ENCODE results near the gene SV2A.

The SV2A gene

DNA sequence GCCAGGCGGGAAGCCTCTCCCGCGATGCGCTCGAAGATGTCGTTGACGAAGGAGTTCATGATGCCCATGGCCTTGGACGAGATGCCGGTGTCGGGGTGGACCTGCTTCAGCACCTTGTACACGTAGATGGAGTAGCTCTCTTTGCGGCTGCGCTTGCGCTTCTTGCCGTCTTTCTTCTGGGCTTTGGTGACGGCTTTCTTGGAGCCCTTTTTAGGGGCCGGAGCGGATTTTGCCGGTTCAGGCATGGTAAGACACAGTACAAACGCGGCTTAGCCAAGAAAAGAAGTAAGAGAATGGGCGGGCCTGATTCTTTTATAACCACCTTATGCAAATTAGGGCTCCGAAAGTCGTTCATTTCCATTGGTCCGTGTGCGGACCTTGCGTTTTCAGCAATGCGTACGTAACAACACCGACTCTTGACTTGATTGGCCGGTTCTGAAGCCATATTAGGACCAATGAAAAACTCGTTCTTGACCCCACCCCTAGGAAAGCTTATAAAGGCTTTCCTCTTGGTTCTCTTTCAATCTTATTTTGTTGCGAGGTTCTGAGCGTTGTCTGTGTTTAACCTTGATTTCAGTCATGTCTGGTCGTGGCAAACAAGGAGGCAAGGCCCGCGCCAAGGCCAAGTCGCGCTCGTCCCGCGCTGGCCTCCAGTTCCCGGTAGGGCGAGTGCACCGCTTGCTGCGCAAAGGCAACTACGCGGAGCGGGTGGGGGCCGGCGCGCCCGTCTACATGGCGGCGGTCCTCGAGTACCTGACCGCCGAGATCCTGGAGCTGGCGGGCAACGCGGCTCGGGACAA, 31.0 kb downstream of the SV2A start:
- Histone ChIP-seq H3K4me3 (ENCODE audit: low read depth, low read length) (peak overlapping the region; percentile 64), H3K27ac (ENCODE audit: extremely low read depth, low read depth, low read length) (peak overlapping the region; percentile 68), H3K4me1 (ENCODE audit: control insufficient read depth, insufficient read depth, low read length) (0 out of 2 replicates have a peak, but pooled peaks cover 2% of the 10 kb centered on the region), H3K9me3 (ENCODE audit: control insufficient read depth, insufficient read depth, low read depth, low read length) (no peaks in the 10 kb centered on the region), H3K36me3 (ENCODE audit: control insufficient read depth in 2 of 2, insufficient read depth in 1 of 2, low read length in 2 of 2) (no peaks in the 10 kb centered on the region)
- ChIA-PET CTCF (interaction anchor here (0.6 to 2.4 kb wide), 5 partner anchors 119 to 301 kb away, joined by 3 to 14 read pairs (median 4); no protein-coding TSS in a partner anchor), POLR2A (interaction anchor here (0.6 to 4.0 kb wide), 24 partner anchors 10 to 1135 kb away, joined by 3 to 48 read pairs (median 6); partner anchors contain the start of genes APH1A, BOLA1, MTMR11 and SF3B4)
- peak; percentile 88 for TF ChIP-seq ZNF335 (tag by site-specific recombination; conservative IDR thresholded peaks at IDR 0.05)
- TF ChIP-seq, protein P1, sequence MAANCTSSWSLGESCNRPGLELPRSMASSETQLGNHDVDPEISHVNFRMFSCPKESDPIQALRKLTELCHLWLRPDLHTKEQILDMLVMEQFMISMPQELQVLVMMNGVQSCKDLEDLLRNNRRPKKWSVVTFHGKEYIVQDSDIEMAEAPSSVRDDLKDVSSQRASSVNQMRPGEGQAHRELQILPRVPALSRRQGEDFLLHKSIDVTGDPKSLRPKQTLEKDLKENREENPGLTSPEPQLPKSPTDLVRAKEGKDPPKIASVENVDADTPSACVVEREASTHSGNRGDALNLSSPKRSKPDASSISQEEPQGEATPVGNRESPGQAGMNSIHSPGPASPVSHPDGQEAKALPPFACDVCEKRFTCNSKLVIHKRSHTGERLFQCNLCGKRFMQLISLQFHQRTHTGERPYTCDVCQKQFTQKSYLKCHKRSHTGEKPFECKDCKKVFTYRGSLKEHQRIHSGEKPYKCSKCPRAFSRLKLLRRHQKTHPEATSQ (tag by site-specific recombination; IDR thresholded peaks at IDR 0.05) = 0 out of 2 replicates have a peak, but pooled peaks have one; percentile 66
- TF ChIP-seq ZNF391 (tag by site-specific recombination; IDR thresholded peaks at IDR 0.05; ENCODE audit: borderline replicate concordance, low read depth) = peak; percentile 86
- TF ChIP-seq, protein P2, sequence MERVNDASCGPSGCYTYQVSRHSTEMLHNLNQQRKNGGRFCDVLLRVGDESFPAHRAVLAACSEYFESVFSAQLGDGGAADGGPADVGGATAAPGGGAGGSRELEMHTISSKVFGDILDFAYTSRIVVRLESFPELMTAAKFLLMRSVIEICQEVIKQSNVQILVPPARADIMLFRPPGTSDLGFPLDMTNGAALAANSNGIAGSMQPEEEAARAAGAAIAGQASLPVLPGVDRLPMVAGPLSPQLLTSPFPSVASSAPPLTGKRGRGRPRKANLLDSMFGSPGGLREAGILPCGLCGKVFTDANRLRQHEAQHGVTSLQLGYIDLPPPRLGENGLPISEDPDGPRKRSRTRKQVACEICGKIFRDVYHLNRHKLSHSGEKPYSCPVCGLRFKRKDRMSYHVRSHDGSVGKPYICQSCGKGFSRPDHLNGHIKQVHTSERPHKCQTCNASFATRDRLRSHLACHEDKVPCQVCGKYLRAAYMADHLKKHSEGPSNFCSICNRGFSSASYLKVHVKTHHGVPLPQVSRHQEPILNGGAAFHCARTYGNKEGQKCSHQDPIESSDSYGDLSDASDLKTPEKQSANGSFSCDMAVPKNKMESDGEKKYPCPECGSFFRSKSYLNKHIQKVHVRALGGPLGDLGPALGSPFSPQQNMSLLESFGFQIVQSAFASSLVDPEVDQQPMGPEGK (tag by site-specific recombination; IDR thresholded peaks at IDR 0.05) = peak; percentile 32; the same call in 1 of the 2 replicates
- TF ChIP-seq, protein P3, sequence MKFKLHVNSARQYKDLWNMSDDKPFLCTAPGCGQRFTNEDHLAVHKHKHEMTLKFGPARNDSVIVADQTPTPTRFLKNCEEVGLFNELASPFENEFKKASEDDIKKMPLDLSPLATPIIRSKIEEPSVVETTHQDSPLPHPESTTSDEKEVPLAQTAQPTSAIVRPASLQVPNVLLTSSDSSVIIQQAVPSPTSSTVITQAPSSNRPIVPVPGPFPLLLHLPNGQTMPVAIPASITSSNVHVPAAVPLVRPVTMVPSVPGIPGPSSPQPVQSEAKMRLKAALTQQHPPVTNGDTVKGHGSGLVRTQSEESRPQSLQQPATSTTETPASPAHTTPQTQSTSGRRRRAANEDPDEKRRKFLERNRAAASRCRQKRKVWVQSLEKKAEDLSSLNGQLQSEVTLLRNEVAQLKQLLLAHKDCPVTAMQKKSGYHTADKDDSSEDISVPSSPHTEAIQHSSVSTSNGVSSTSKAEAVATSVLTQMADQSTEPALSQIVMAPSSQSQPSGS (tag by site-specific recombination; IDR thresholded peaks at IDR 0.05; ENCODE audit: low read depth) = no peak; the same call in 1 of the 2 replicates
- TF ChIP-seq, protein P4, sequence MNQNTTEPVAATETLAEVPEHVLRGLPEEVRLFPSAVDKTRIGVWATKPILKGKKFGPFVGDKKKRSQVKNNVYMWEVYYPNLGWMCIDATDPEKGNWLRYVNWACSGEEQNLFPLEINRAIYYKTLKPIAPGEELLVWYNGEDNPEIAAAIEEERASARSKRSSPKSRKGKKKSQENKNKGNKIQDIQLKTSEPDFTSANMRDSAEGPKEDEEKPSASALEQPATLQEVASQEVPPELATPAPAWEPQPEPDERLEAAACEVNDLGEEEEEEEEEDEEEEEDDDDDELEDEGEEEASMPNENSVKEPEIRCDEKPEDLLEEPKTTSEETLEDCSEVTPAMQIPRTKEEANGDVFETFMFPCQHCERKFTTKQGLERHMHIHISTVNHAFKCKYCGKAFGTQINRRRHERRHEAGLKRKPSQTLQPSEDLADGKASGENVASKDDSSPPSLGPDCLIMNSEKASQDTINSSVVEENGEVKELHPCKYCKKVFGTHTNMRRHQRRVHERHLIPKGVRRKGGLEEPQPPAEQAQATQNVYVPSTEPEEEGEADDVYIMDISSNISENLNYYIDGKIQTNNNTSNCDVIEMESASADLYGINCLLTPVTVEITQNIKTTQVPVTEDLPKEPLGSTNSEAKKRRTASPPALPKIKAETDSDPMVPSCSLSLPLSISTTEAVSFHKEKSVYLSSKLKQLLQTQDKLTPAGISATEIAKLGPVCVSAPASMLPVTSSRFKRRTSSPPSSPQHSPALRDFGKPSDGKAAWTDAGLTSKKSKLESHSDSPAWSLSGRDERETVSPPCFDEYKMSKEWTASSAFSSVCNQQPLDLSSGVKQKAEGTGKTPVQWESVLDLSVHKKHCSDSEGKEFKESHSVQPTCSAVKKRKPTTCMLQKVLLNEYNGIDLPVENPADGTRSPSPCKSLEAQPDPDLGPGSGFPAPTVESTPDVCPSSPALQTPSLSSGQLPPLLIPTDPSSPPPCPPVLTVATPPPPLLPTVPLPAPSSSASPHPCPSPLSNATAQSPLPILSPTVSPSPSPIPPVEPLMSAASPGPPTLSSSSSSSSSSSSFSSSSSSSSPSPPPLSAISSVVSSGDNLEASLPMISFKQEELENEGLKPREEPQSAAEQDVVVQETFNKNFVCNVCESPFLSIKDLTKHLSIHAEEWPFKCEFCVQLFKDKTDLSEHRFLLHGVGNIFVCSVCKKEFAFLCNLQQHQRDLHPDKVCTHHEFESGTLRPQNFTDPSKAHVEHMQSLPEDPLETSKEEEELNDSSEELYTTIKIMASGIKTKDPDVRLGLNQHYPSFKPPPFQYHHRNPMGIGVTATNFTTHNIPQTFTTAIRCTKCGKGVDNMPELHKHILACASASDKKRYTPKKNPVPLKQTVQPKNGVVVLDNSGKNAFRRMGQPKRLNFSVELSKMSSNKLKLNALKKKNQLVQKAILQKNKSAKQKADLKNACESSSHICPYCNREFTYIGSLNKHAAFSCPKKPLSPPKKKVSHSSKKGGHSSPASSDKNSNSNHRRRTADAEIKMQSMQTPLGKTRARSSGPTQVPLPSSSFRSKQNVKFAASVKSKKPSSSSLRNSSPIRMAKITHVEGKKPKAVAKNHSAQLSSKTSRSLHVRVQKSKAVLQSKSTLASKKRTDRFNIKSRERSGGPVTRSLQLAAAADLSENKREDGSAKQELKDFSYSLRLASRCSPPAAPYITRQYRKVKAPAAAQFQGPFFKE (tag by site-specific recombination; IDR thresholded peaks at IDR 0.05; ENCODE audit: borderline replicate concordance) = 0 out of 2 replicates have a peak, but pooled peaks have one; percentile 72
- no peak for TF ChIP-seq ZNF112 (tag by site-specific recombination; IDR thresholded peaks at IDR 0.05)
- peak; percentile 99 for TF ChIP-seq KLF10 (tag by site-specific recombination; IDR thresholded peaks at IDR 0.05)
- TF ChIP-seq ZNF155 (tag by site-specific recombination; IDR thresholded peaks at IDR 0.05) = no peak
- no peak; the same call in 1 of the 2 replicates for TF ChIP-seq ZNF623 (tag by site-specific recombination; IDR thresholded peaks at IDR 0.05)
- no peak for TF ChIP-seq ZNF664 (tag by site-specific recombination; IDR thresholded peaks at IDR 0.05)
- TF ChIP-seq ZNF366 (tag by site-specific recombination; conservative IDR thresholded peaks at IDR 0.05) = peak; percentile 31; the same call in 1 of the 2 replicates
- TF ChIP-seq KLF1 (tag by site-specific recombination; IDR thresholded peaks at IDR 0.05) = peak; percentile 51; the same call in 1 of the 2 replicates
- peak; percentile 22; the same call in 1 of the 2 replicates for TF ChIP-seq ZFP41 (tag by site-specific recombination; IDR thresholded peaks at IDR 0.05; ENCODE audit: borderline replicate concordance)
- TF ChIP-seq GLI2 (tag by site-specific recombination; IDR thresholded peaks at IDR 0.05; ENCODE audit: borderline replicate concordance, low read depth) = no peak
- 0 out of 2 replicates have a peak, but pooled peaks have one; percentile 13 for TF ChIP-seq ZNF777 (tag by site-specific recombination; IDR thresholded peaks at IDR 0.05; ENCODE audit: borderline replicate concordance)
- TF ChIP-seq EGR2 (tag by site-specific recombination; IDR thresholded peaks at IDR 0.05; ENCODE audit: low read depth) = no peak
- no peak for TF ChIP-seq KLF7 (tag by site-specific recombination; IDR thresholded peaks at IDR 0.05; ENCODE audit: borderline replicate concordance)
- TF ChIP-seq BCL11B (tag by site-specific recombination; IDR thresholded peaks at IDR 0.05; ENCODE audit: low read depth) = peak; percentile 46; the same call in 1 of the 2 replicates
- TF ChIP-seq, protein P5, sequence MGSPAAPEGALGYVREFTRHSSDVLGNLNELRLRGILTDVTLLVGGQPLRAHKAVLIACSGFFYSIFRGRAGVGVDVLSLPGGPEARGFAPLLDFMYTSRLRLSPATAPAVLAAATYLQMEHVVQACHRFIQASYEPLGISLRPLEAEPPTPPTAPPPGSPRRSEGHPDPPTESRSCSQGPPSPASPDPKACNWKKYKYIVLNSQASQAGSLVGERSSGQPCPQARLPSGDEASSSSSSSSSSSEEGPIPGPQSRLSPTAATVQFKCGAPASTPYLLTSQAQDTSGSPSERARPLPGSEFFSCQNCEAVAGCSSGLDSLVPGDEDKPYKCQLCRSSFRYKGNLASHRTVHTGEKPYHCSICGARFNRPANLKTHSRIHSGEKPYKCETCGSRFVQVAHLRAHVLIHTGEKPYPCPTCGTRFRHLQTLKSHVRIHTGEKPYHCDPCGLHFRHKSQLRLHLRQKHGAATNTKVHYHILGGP (tag by site-specific recombination; IDR thresholded peaks at IDR 0.05) = no peak
- TF ChIP-seq SP2 (tag by site-specific recombination; IDR thresholded peaks at IDR 0.05) = peak; percentile 84
- peak; percentile 78 for TF ChIP-seq ZBTB48 (tag by site-specific recombination; IDR thresholded peaks at IDR 0.05)
- no peak for TF ChIP-seq ZNF341 (tag by site-specific recombination; IDR thresholded peaks at IDR 0.05; ENCODE audit: low read depth)
- peak; percentile 43 for TF ChIP-seq ZSCAN30 (tag by site-specific recombination; IDR thresholded peaks at IDR 0.05)
